Calu3 (cell line): Measurements from ENCODE around the gene RABGEF1. TPM values are rescaled to one million over a fixed set of nuclear protein-coding genes. Genes with fewer than 3 reads are reported as not detected.

Source experiments
- BruUV-seq: library from RNA; stranded (reverse); fragments of 400-500 nt; replicated peaks from 2 replicates; lab custom pipeline; 2021; lab: Mats Ljungman, UMichigan
- CTCF ChIA-PET: fragments of 300-600 bp; sonication (Branson Sonifier 250); formaldehyde crosslinking; loops from one replicate; lab custom pipeline; 2022; ENCODE audit warnings: antibody characterized with exemption; lab: Charles Lee
- DNase-seq: peaks from one replicate; pipeline ENCODE4 v3.0.0; 2022
- H3K27ac Mint-ChIP-seq: one replicate; pipeline ENCODE4 v1.8.0; 2022; ENCODE audit warnings: mixed read lengths; ENCODE audit not compliant: unreplicated experiment
- H3K27me3 Mint-ChIP-seq: one replicate; pipeline ENCODE4 v1.8.0; 2022; ENCODE audit warnings: mixed read lengths; ENCODE audit not compliant: unreplicated experiment
- H3K36me3 Mint-ChIP-seq: one replicate; pipeline ENCODE4 v1.8.0; 2022; ENCODE audit warnings: mild to moderate bottlenecking, moderate library complexity, mixed read lengths; ENCODE audit not compliant: insufficient read depth, unreplicated experiment
- H3K4me1 Mint-ChIP-seq: one replicate; pipeline ENCODE4 v1.8.0; 2022; ENCODE audit warnings: mild to moderate bottlenecking, low read depth, mixed read lengths; ENCODE audit not compliant: unreplicated experiment
- H3K4me3 Mint-ChIP-seq: one replicate; pipeline ENCODE4 v1.8.0; 2022; ENCODE audit warnings: mild to moderate bottlenecking, low read depth, moderate library complexity, mixed read lengths; ENCODE audit not compliant: unreplicated experiment
- H3K9me3 Mint-ChIP-seq: one replicate; pipeline ENCODE4 v1.8.0; 2022; ENCODE audit warnings: low read depth, mixed read lengths; ENCODE audit not compliant: unreplicated experiment
- CTCF ChIP-seq: fragments of 200-600 bp; IDR thresholded peaks from one replicate; pipeline ENCODE4 v1.8.0; 2022; ENCODE audit warnings: antibody characterized with exemption; ENCODE audit not compliant: unreplicated experiment
- intact Hi-C: fragments of 100-400 bp; cut with micrococcal nuclease; formaldehyde crosslinking; loops from one replicate; pipeline ENCODE4 v1.10.0; 2022; ENCODE audit not compliant: unreplicated experiment
- total RNA-seq: library from RNA; stranded (reverse); gene quantifications from 2 replicates; pipeline ENCODE4 v1.2.3, GENCODE V29; 2022

The RABGEF1 gene
- total RNA-seq, 1 experiment from 2014 or later: 12.2 TPM

- CTCF ChIA-PET: interaction anchor here (0.6 kb wide), 1 partner anchor 41 kb away, joined by 4 read pairs; no protein-coding TSS in a partner anchor
- intact Hi-C loops: loop anchor here (10.0 kb wide), 1 partner anchor 147 kb away; the partner anchor contains the start of genes SBDS and TYW1
- Mint-ChIP-seq H3K27ac (peak overlapping the region; percentile 82), H3K4me1 (no peaks in the 10 kb centered on the region), H3K27me3 (no peaks in the 10 kb centered on the region), H3K9me3 (no peaks in the 10 kb centered on the region), H3K4me3 (no peak overlapping the region), H3K36me3 (peaks cover 22% of the 10 kb centered on the region)
- DNase-seq: peak; percentile 36
- TF ChIP-seq CTCF: no peak
- no TSS peak for BruUV-seq
Measured at GRCh38 chr7:66847879-66848790, 107.6 kb downstream of the RABGEF1 start.

GRCh38 chr7:66859339-66859738 is 118.8 kb downstream of the RABGEF1 start:
- Mint-ChIP-seq H3K4me3 (no peak overlapping the region), H3K27ac (no peak overlapping the region), H3K27me3 (no peaks in the 10 kb centered on the region), H3K36me3 (no peaks in the 10 kb centered on the region), H3K4me1 (no peaks in the 10 kb centered on the region), H3K9me3 (no peaks in the 10 kb centered on the region)
- BruUV-seq: no TSS peak
- no peak for TF ChIP-seq CTCF
- CTCF ChIA-PET: no interaction called here
- intact Hi-C loops: no loop called here
- no peak for DNase-seq

GRCh38 chr7:66859794-66860645 is 119.5 kb downstream of the RABGEF1 start:
- Mint-ChIP-seq H3K4me3 (no peak overlapping the region), H3K4me1 (no peaks in the 10 kb centered on the region), H3K27ac (no peak overlapping the region), H3K36me3 (no peaks in the 10 kb centered on the region), H3K27me3 (no peaks in the 10 kb centered on the region), H3K9me3 (no peaks in the 10 kb centered on the region)
- CTCF ChIA-PET: no interaction called here
- TF ChIP-seq CTCF: no peak
- intact Hi-C loops: no loop called here
- BruUV-seq: no TSS peak
- no peak for DNase-seq

GRCh38 chr7:66860767-66861166 is 120.2 kb downstream of the RABGEF1 start:
- no peak for TF ChIP-seq CTCF
- DNase-seq: no peak
- CTCF ChIA-PET: no interaction called here
- Mint-ChIP-seq H3K4me1 (no peaks in the 10 kb centered on the region), H3K9me3 (no peaks in the 10 kb centered on the region), H3K36me3 (no peaks in the 10 kb centered on the region), H3K27me3 (no peaks in the 10 kb centered on the region), H3K4me3 (no peak overlapping the region), H3K27ac (no peak overlapping the region)
- intact Hi-C loops: no loop called here
- no TSS peak for BruUV-seq

Other genes starting within 250 kb of the RABGEF1 start
- 4.3 and 5.5 TPM in 2 replicates for gene KCTD7, start 111.9 kb upstream of the RABGEF1 start, total RNA-seq
- gene TMEM248, start 180.5 kb downstream of the RABGEF1 start, total RNA-seq: 70.5 and 72.5 TPM in 2 replicates